GM19240 (cell line): Measurements from ENCODE around the gene ZDHHC8.

Experiments
- DNase-seq: peaks from one replicate; pipeline ENCODE4 v3.0.0; 2011; ENCODE audit warnings: low spot score; ENCODE audit not compliant: insufficient read length

Gene ZDHHC8

GRCh38 chr22:20131597-20131858, at the start of gene ZDHHC8:
TSS of gene ZDHHC8 (plus strand) at chr22:20131804. CDS start at chr22:20131948, 144 bp downstream.
- no peak for DNase-seq

GRCh38 chr22:20083157-20083890, 48.3 kb upstream of the ZDHHC8 start:
- no peak for DNase-seq

GRCh38 chr22:20083891-20084546, 47.6 kb upstream of the ZDHHC8 start:
- DNase-seq = no peak

GRCh38 chr22:20084547-20085413, 46.8 kb upstream of the ZDHHC8 start:
- DNase-seq = no peak

GRCh38 chr22:20085651-20086050, 46.0 kb upstream of the ZDHHC8 start:
- no peak for DNase-seq

GRCh38 chr22:20086101-20086599, 45.5 kb upstream of the ZDHHC8 start:
- DNase-seq = no peak

- DNase-seq = no peak
These were observed 44.8 kb upstream of the ZDHHC8 start for GRCh38 chr22:20086763-20087162.

- no peak for DNase-seq
These were observed 44.0 kb upstream of the ZDHHC8 start for GRCh38 chr22:20087319-20088262.

GRCh38 chr22:20088263-20088648, 43.3 kb upstream of the ZDHHC8 start:
- DNase-seq = no peak

- no peak for DNase-seq
These were observed 42.2 kb upstream of the ZDHHC8 start for GRCh38 chr22:20089226-20089976.

GRCh38 chr22:20089977-20090729, 41.5 kb upstream of the ZDHHC8 start:
- no peak for DNase-seq

- no peak for DNase-seq
These were observed 40.8 kb upstream of the ZDHHC8 start for GRCh38 chr22:20090730-20091240.

GRCh38 chr22:20091690-20092476, 39.7 kb upstream of the ZDHHC8 start:
- DNase-seq = no peak

- DNase-seq = no peak
These were observed 39.1 kb upstream of the ZDHHC8 start for GRCh38 chr22:20092477-20092854.

- DNase-seq = no peak
These were observed 38.0 kb upstream of the ZDHHC8 start for GRCh38 chr22:20093418-20094196.

- no peak for DNase-seq
These were observed 37.3 kb upstream of the ZDHHC8 start for GRCh38 chr22:20094197-20094807.

- DNase-seq = no peak
These were observed 36.1 kb upstream of the ZDHHC8 start for GRCh38 chr22:20095521-20095920.
